Smooth muscle cell (in vitro differentiated cells): ENCODE measurements around the gene CDH4. TPM values are rescaled to one million over a fixed set of nuclear protein-coding genes. Genes with fewer than 3 reads are reported as not detected.

ENCODE experiments used
- DNase-seq: peaks from one replicate; lab custom pipeline; 2025; ENCODE audit not compliant: unreplicated experiment; lab: John Stamatoyannopoulos, UW
- H2AFZ ChIP-seq: fragments of 200-600 bp; sonication (generic); 2 replicates; pipeline ENCODE4 v1.6.0; 2016; ENCODE audit warnings: antibody characterized with exemption, low read depth, mild to moderate bottlenecking
- H3F3A ChIP-seq: fragments of 200-600 bp; sonication (generic); 2 replicates; pipeline ENCODE4 v1.6.0; 2017; ENCODE audit warnings: antibody characterized with exemption, low read depth
- H3K27ac ChIP-seq: fragments of 200-600 bp; sonication (generic); 2 replicates; pipeline ENCODE4 v1.5.1; 2016; ENCODE audit warnings: low read depth, mild to moderate bottlenecking
- H3K27me3 ChIP-seq: fragments of 200-600 bp; sonication (generic); 2 replicates; pipeline ENCODE4 v1.6.1; 2016; ENCODE audit warnings: low read depth, mild to moderate bottlenecking
- H3K36me3 ChIP-seq: fragments of 200-600 bp; sonication (generic); 2 replicates; pipeline ENCODE4 v1.5.1; 2016; ENCODE audit warnings: low read depth
- H3K4me1 ChIP-seq: fragments of 200-600 bp; sonication (generic); 2 replicates; pipeline ENCODE4 v1.5.1; 2016; ENCODE audit warnings: low read depth
- H3K4me2 ChIP-seq: fragments of 200-600 bp; sonication (generic); 2 replicates; pipeline ENCODE4 v1.6.0; 2016; ENCODE audit warnings: mild to moderate bottlenecking
- H3K4me3 ChIP-seq: fragments of 200-600 bp; sonication (generic); 2 replicates; pipeline ENCODE4 v1.5.1; 2016; ENCODE audit warnings: mild to moderate bottlenecking
- H3K79me2 ChIP-seq: fragments of 200-600 bp; sonication (generic); 2 replicates; pipeline ENCODE4 v1.6.0; 2016; ENCODE audit warnings: low read depth, mild to moderate bottlenecking
- H3K9ac ChIP-seq: fragments of 200-600 bp; sonication (generic); 2 replicates; pipeline ENCODE4 v1.6.0; 2016; ENCODE audit warnings: low read depth
- H3K9me3 ChIP-seq: fragments of 200-600 bp; sonication (generic); replicated peaks from 2 replicates; pipeline ENCODE4 v1.5.1; 2016; ENCODE audit warnings: low read depth
- H4K20me1 ChIP-seq: fragments of 200-600 bp; sonication (generic); 2 replicates; pipeline ENCODE4 v1.6.0; 2016; ENCODE audit warnings: low read depth
- CTCF ChIP-seq: fragments of 200-600 bp; sonication (generic); IDR thresholded peaks from 2 replicates; pipeline ENCODE4 v1.5.1; 2017; ENCODE audit warnings: borderline replicate concordance, mild to moderate bottlenecking, antibody characterized with exemption; ENCODE audit not compliant: insufficient read depth, poor library complexity, severe bottlenecking
- WGBS: methylation state at CpG from one replicate; pipeline ENCODE4 v1.1.7; 2016; ENCODE audit warnings: low lambda C conversion rate; 5-methylcytosine and 5-hydroxymethylcytosine counted together
- polyA plus RNA-seq: library from polyadenylated mRNA; unstranded; fragments of >200 nt; fragmentation: Nextera tagmentation; extraction: Ambion mirVana; gene quantifications from 2 replicates; pipeline ENCODE4 v1.2.1, GENCODE V29; 2016
- total RNA-seq: library from RNA; depleted of rRNA; stranded (reverse); fragments of >200 nt; gene quantifications from 2 replicates; pipeline ENCODE4 v1.2.3, GENCODE V29; 2014

CDH4 gene
- total and polyA plus RNA-seq, 2 experiments from 2014 or later: 0.03 to 0.04 TPM

- H3K9ac ChIP-seq: no peak overlapping the region
- H3K79me2 ChIP-seq: no peaks in the 10 kb centered on the region
- H3K27ac ChIP-seq: no peak overlapping the region
- H3K27me3 ChIP-seq: no peaks in the 10 kb centered on the region
- 92% methylated on average over 29 of the region's 31 CpGs for WGBS
- H3K9me3 ChIP-seq: no peaks in the 10 kb centered on the region
- H3K4me3 ChIP-seq: no peak overlapping the region
- no peak for TF ChIP-seq CTCF
- DNase-seq: no peak
- H3F3A ChIP-seq: no peaks in the 10 kb centered on the region
- no peak overlapping the region for H2AFZ ChIP-seq
- no peaks in the 10 kb centered on the region for H3K36me3 ChIP-seq
- H4K20me1 ChIP-seq: no peaks in the 10 kb centered on the region
- no peaks in the 10 kb centered on the region for H3K4me1 ChIP-seq
- H3K4me2 ChIP-seq: no peak overlapping the region
Measured at GRCh38 chr20:61878478-61879302, 626.6 kb downstream of the CDH4 start.

- H3K36me3 ChIP-seq: no peaks in the 10 kb centered on the region
- H3F3A ChIP-seq: no peaks in the 10 kb centered on the region
- H3K79me2 ChIP-seq: no peaks in the 10 kb centered on the region
- no peaks in the 10 kb centered on the region for H3K9me3 ChIP-seq
- 73% methylated on average over 10 of the region's 10 CpGs for WGBS
- no peaks in the 10 kb centered on the region for H4K20me1 ChIP-seq
- DNase-seq: no peak
- no peak overlapping the region for H2AFZ ChIP-seq
- no peak overlapping the region for H3K9ac ChIP-seq
- no peak overlapping the region for H3K4me3 ChIP-seq
- no peaks in the 10 kb centered on the region for H3K4me1 ChIP-seq
- H3K27me3 ChIP-seq: no peaks in the 10 kb centered on the region
- H3K4me2 ChIP-seq: no peak overlapping the region
- no peak for TF ChIP-seq CTCF
- H3K27ac ChIP-seq: no peak overlapping the region
Measured at GRCh38 chr20:61879303-61879620, 627.2 kb downstream of the CDH4 start.

- H3K36me3 ChIP-seq: no peaks in the 10 kb centered on the region
- no peak overlapping the region for H3K4me3 ChIP-seq
- H3K27me3 ChIP-seq: no peaks in the 10 kb centered on the region
- DNase-seq: no peak
- no peak overlapping the region for H2AFZ ChIP-seq
- no peak overlapping the region for H3K27ac ChIP-seq
- 94% methylated on average over 19 of the region's 19 CpGs for WGBS
- H3K9ac ChIP-seq: no peak overlapping the region
- no peak overlapping the region for H3K4me2 ChIP-seq
- no peaks in the 10 kb centered on the region for H3F3A ChIP-seq
- TF ChIP-seq CTCF: no peak
- no peaks in the 10 kb centered on the region for H3K79me2 ChIP-seq
- no peaks in the 10 kb centered on the region for H4K20me1 ChIP-seq
- H3K4me1 ChIP-seq: no peaks in the 10 kb centered on the region
- H3K9me3 ChIP-seq: no peaks in the 10 kb centered on the region
Measured at GRCh38 chr20:61879694-61880093, 627.6 kb downstream of the CDH4 start.

GRCh38 chr20:61880706-61881105 lies 628.6 kb downstream of the CDH4 start:
- no peak overlapping the region for H2AFZ ChIP-seq
- H3K9me3 ChIP-seq: no peaks in the 10 kb centered on the region
- no peaks in the 10 kb centered on the region for H3F3A ChIP-seq
- H3K4me1 ChIP-seq: no peaks in the 10 kb centered on the region
- no peaks in the 10 kb centered on the region for H3K27me3 ChIP-seq
- no peak overlapping the region for H3K4me3 ChIP-seq
- no peak overlapping the region for H3K4me2 ChIP-seq
- no peak overlapping the region for H3K27ac ChIP-seq
- WGBS: 91% methylated on average over 8 of the region's 8 CpGs
- H3K36me3 ChIP-seq: no peaks in the 10 kb centered on the region
- TF ChIP-seq CTCF: no peak
- H3K79me2 ChIP-seq: no peaks in the 10 kb centered on the region
- H4K20me1 ChIP-seq: no peaks in the 10 kb centered on the region
- H3K9ac ChIP-seq: no peak overlapping the region
- no peak for DNase-seq
